NCI-H2029 treated with DMSO at 0.1 percent for 48 hours (cell line): ENCODE data around the gene RNASEL.

Source experiments
- DNase-seq: peaks from one replicate; lab custom pipeline; 2025; lab: John Stamatoyannopoulos, UW

The RNASEL gene

GRCh38 chr1:182620924-182621585, 32.0 kb upstream of the RNASEL start:
- DNase-seq = no peak

- no peak for DNase-seq
Measured at GRCh38 chr1:182617734-182618351, 28.8 kb upstream of the RNASEL start.

GRCh38 chr1:182617014-182617429, 28.0 kb upstream of the RNASEL start:
- DNase-seq = no peak

- DNase-seq = peak; percentile 38
Measured at GRCh38 chr1:182616130-182617013, 27.3 kb upstream of the RNASEL start.

GRCh38 chr1:182615468-182616129, 26.5 kb upstream of the RNASEL start:
- no peak for DNase-seq

GRCh38 chr1:182614796-182615454, 25.9 kb upstream of the RNASEL start:
- DNase-seq = no peak

GRCh38 chr1:182611787-182612186, 22.7 kb upstream of the RNASEL start:
- DNase-seq = no peak

- DNase-seq = no peak
Measured at GRCh38 chr1:182611326-182611725, 22.3 kb upstream of the RNASEL start.

- DNase-seq = no peak
Measured at GRCh38 chr1:182610606-182611194, 21.6 kb upstream of the RNASEL start.

- no peak for DNase-seq
Measured at GRCh38 chr1:182608845-182609610, 20.0 kb upstream of the RNASEL start.

GRCh38 chr1:182608236-182608635, 19.2 kb upstream of the RNASEL start:
- no peak for DNase-seq

- DNase-seq = no peak
Measured at GRCh38 chr1:182607566-182607965, 18.5 kb upstream of the RNASEL start.

- DNase-seq = peak; percentile 57
Measured at GRCh38 chr1:182604175-182605164, 15.4 kb upstream of the RNASEL start, which contains the start of gene RGS16. Gene RGS16, minus strand, starts transcription at chr1:182604389. Its CDS starts 130 bp downstream, at chr1:182604259.

GRCh38 chr1:182603646-182604174, 14.7 kb upstream of the RNASEL start:
- DNase-seq = no peak

GRCh38 chr1:182602935-182603645, 14.0 kb upstream of the RNASEL start:
- DNase-seq = no peak

GRCh38 chr1:182601913-182602312, 12.9 kb upstream of the RNASEL start:
- DNase-seq = no peak

- peak; percentile 75 for DNase-seq
Measured at GRCh38 chr1:182601416-182601786, 12.3 kb upstream of the RNASEL start.

GRCh38 chr1:182600745-182601415, 11.8 kb upstream of the RNASEL start:
- DNase-seq = no peak
